Mesenchymal stem cell (in vitro differentiated cells and primary cell): ENCODE measurements around the gene SNRPD1.
"Not testable (repeated sequence)": the region's sequence is repeated elsewhere in the genome, so short reads cannot be mapped to it uniquely, and the experiment has no call there.

Source experiments
- DNase-seq: peaks from one replicate; pipeline ENCODE4 v3.0.0-alpha.2; 2013
- H2AFZ ChIP-seq: one replicate; pipeline ENCODE4 v1.6.1; 2013; ENCODE audit warnings: low read depth, mild to moderate bottlenecking, control low read depth, inconsistent platforms, low read length, moderate library complexity
- H2AK5ac ChIP-seq: 2 replicates; pipeline ENCODE4 v1.6.1; 2013; ENCODE audit warnings: low read length, moderate library complexity, mild to moderate bottlenecking, inconsistent platforms; ENCODE audit not compliant: severe bottlenecking
- H2BK120ac ChIP-seq: one replicate; pipeline ENCODE4 v1.6.1; 2013; ENCODE audit warnings: low read depth, mild to moderate bottlenecking, inconsistent platforms, low read length, moderate library complexity
- H2BK12ac ChIP-seq, 2 experiments: one replicate each; pipeline ENCODE4 v1.6.1; 2013; ENCODE audit warnings: inconsistent platforms in 2 of 2, low read length in 2 of 2, mild to moderate bottlenecking in 2 of 2, moderate library complexity in 2 of 2, control low read depth in 1 of 2
- H2BK15ac ChIP-seq: one replicate; pipeline ENCODE4 v1.6.1; 2013; ENCODE audit warnings: mild to moderate bottlenecking, low read depth, inconsistent platforms; ENCODE audit not compliant: poor library complexity, severe bottlenecking
- H2BK5ac ChIP-seq: 2 replicates; pipeline ENCODE4 v1.6.1; 2013; ENCODE audit warnings: low read depth, mild to moderate bottlenecking, low read length, control low read depth, inconsistent platforms; ENCODE audit not compliant: poor library complexity, severe bottlenecking
- H3K14ac ChIP-seq, 2 experiments: one replicate each; pipeline ENCODE4 v1.6.1; 2013; ENCODE audit warnings: inconsistent platforms in 2 of 2, low read length in 2 of 2, control low read depth in 1 of 2, mild to moderate bottlenecking in 1 of 2, moderate library complexity in 1 of 2
- H3K18ac ChIP-seq, 2 experiments: one replicate each; pipeline ENCODE4 v1.6.1; 2013; ENCODE audit warnings: inconsistent platforms in 2 of 2, low read length in 2 of 2, control low read depth in 1 of 2, low read depth in 1 of 2, mild to moderate bottlenecking in 1 of 2
- H3K23ac ChIP-seq, 2 experiments: one replicate each; pipeline ENCODE4 v1.6.1; 2013; ENCODE audit warnings: inconsistent platforms in 2 of 2, low read length in 2 of 2, mild to moderate bottlenecking in 2 of 2, moderate library complexity in 2 of 2, control low read depth in 1 of 2
- H3K27ac ChIP-seq: 2 replicates; pipeline ENCODE4 v1.5.1; 2013; ENCODE audit warnings: mild to moderate bottlenecking, moderate library complexity, low read length, control low read depth, inconsistent platforms; ENCODE audit not compliant: poor library complexity, severe bottlenecking
- H3K27me3 ChIP-seq, 2 experiments: 2 replicates each; pipeline versions ENCODE4 v1.6.1 to v1.7.0; 2013; ENCODE audit warnings: low read length in 2 of 2, mild to moderate bottlenecking in 2 of 2, moderate library complexity in 2 of 2, control low read depth in 1 of 2, inconsistent platforms in 1 of 2; ENCODE audit not compliant: control insufficient read depth in 1 of 2, insufficient read depth in 1 of 2
- H3K36me3 ChIP-seq, 2 experiments: 2 replicates each; pipeline versions ENCODE4 v1.6.1 to v1.7.0; 2013; ENCODE audit warnings: low read length in 2 of 2, control low read depth in 1 of 2, inconsistent platforms in 1 of 2, low read depth in 1 of 2, mild to moderate bottlenecking in 1 of 2; ENCODE audit not compliant: insufficient read depth in 2 of 2, control insufficient read depth in 1 of 2
- H3K4ac ChIP-seq, 2 experiments: one replicate each; pipeline ENCODE4 v1.6.1; 2013; ENCODE audit warnings: inconsistent platforms in 2 of 2, low read length in 2 of 2, mild to moderate bottlenecking in 2 of 2, moderate library complexity in 2 of 2, control low read depth in 1 of 2, low read depth in 1 of 2
- H3K4me1 ChIP-seq: 2 replicates; pipeline ENCODE4 v1.6.1; 2013; ENCODE audit warnings: low read depth, low read length, control low read depth; ENCODE audit not compliant: control insufficient read depth, insufficient read depth
- H3K4me2 ChIP-seq: 2 replicates; pipeline ENCODE4 v1.6.1; 2013; ENCODE audit warnings: low read length, mild to moderate bottlenecking, inconsistent platforms; ENCODE audit not compliant: poor library complexity, severe bottlenecking
- H3K4me3 ChIP-seq, 2 experiments: 2 replicates each; pipeline versions ENCODE4 v1.5.1 to v1.7.0; 2013; ENCODE audit warnings: low read length in 2 of 2, mild to moderate bottlenecking in 2 of 2, control low read depth in 1 of 2, low read depth in 1 of 2; ENCODE audit not compliant: insufficient read depth in 1 of 2
- H3K79me1 ChIP-seq: replicated peaks from 2 replicates; pipeline ENCODE4 v1.6.1; 2013; ENCODE audit warnings: mild to moderate bottlenecking, control low read depth, low read length, inconsistent platforms; ENCODE audit not compliant: poor library complexity, severe bottlenecking
- H3K9ac ChIP-seq: 2 replicates; pipeline ENCODE4 v1.7.0; 2013; ENCODE audit warnings: mild to moderate bottlenecking, low read length, moderate library complexity
- H3K9me3 ChIP-seq: 2 replicates; pipeline ENCODE4 v1.7.0; 2013; ENCODE audit warnings: mild to moderate bottlenecking, low read length; ENCODE audit not compliant: control insufficient read depth
- H4K8ac ChIP-seq: one replicate; pipeline ENCODE4 v1.6.1; 2013; ENCODE audit warnings: inconsistent platforms, mild to moderate bottlenecking, low read length, moderate library complexity
- H4K91ac ChIP-seq: one replicate; pipeline ENCODE4 v1.6.1; 2013; ENCODE audit warnings: mild to moderate bottlenecking, low read length, inconsistent platforms
- WGBS: methylation state at CpG from one replicate; pipeline ENCODE4 v1.1.7; 2013; ENCODE audit warnings: mixed read lengths; 5-methylcytosine and 5-hydroxymethylcytosine counted together

The SNRPD1 gene

DNA sequence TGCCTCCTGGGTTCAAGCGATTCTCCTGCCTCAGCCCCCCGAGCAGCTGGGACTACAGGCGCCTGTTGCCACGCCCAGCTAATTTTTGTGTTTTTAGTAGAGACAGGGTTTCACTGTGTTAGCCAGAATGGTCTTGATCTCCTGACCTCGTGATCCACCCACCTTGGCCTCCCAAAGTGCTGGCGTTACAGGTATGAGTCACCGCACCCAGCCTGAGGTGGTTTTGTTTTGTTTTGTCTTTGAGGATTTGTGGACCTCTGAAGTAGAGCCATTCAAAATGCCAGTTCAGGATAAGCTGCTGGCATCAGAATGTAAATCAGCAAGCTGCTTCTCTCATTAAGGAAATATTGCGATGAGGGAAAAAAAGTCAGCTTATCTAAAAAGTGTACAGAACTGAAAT lies 63.2 kb downstream of the SNRPD1 start:
- H3K9ac ChIP-seq, H3K4ac ChIP-seq, H3K27me3 ChIP-seq, H4K8ac ChIP-seq, H2BK120ac ChIP-seq, H2AFZ ChIP-seq, H3K14ac ChIP-seq, H3K9me3 ChIP-seq, H2BK5ac ChIP-seq, H3K27ac ChIP-seq, H3K36me3 ChIP-seq, DNase-seq, H2BK12ac ChIP-seq, H3K4me2 ChIP-seq, H2BK15ac ChIP-seq, H3K18ac ChIP-seq, H2AK5ac ChIP-seq, H3K23ac ChIP-seq, H3K79me1 ChIP-seq, H3K4me3 ChIP-seq, H4K91ac ChIP-seq, H3K4me1 ChIP-seq: not testable (repeated sequence)
- 90% methylated on average over 8 of the region's 8 CpGs for WGBS

DNA sequence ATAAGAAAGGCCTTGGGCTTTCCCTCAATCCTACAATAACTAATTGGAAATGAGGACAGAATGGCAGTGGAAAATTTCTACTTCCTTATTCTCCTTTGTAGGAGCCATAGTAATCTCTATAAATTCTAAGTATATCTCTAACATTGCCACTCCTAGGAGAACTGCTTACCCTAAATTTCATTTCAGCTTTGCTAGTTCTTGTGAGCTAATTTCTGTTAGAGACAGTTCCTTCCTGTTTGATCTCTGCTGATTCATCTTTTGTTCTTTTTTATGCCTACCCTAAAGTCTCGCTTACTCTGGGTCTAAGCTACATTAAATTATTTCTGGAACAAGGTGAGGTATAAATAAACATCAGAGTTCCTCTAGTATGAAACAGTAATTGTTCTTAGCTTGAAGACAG lies 66.7 kb downstream of the SNRPD1 start:
- Histone ChIP-seq H2BK12ac (no peak overlapping the region), H4K91ac (no peak overlapping the region), H2AFZ (no peak overlapping the region)

GRCh38 chr18:21680161-21680560 lies 68.0 kb downstream of the SNRPD1 start:
- no peak overlapping the region for H2AFZ ChIP-seq
- WGBS, result 95% methylated on average over 4 of the region's 6 CpGs
- peaks cover 1% of the 10 kb centered on the region for H3K4me1 ChIP-seq
- H2BK120ac ChIP-seq, result no peak overlapping the region
- H3K4me2 ChIP-seq, result no peak overlapping the region
- H3K14ac ChIP-seq, result no peak overlapping the region
- peaks cover 2% of the 10 kb centered on the region for H3K79me1 ChIP-seq
- H3K27me3 ChIP-seq, result no peaks in the 10 kb centered on the region
- H3K27ac ChIP-seq, result no peak overlapping the region
- H3K23ac ChIP-seq, result no peak overlapping the region
- no peak overlapping the region for H4K91ac ChIP-seq
- H2BK12ac ChIP-seq, result no peak overlapping the region
- no peaks in the 10 kb centered on the region for H3K36me3 ChIP-seq
- H2AK5ac ChIP-seq, result no peak overlapping the region
- no peaks in the 10 kb centered on the region for H3K9me3 ChIP-seq
- no peak overlapping the region for H4K8ac ChIP-seq
- H3K4me3 ChIP-seq, result no peak overlapping the region
- H2BK5ac ChIP-seq, result no peak overlapping the region
- H2BK15ac ChIP-seq, result no peak overlapping the region
- no peak overlapping the region for H3K4ac ChIP-seq
- DNase-seq, result no peak
- H3K9ac ChIP-seq, result no peak overlapping the region
- no peak overlapping the region for H3K18ac ChIP-seq

More for the DNA sequence above, 66.7 kb downstream of the SNRPD1 start:
- Histone ChIP-seq H3K14ac (no peak overlapping the region), H2BK120ac (no peak overlapping the region), H3K23ac (no peak overlapping the region), H3K4me2 (no peak overlapping the region), H2BK5ac (no peak overlapping the region), H4K8ac (no peak overlapping the region), H2BK15ac (no peak overlapping the region), H3K27ac (no peak overlapping the region), H3K79me1 (peaks cover 2% of the 10 kb centered on the region), H3K36me3 (no peaks in the 10 kb centered on the region), H3K4me1 (peaks cover 1% of the 10 kb centered on the region), H3K18ac (no peak overlapping the region), H3K27me3 (no peaks in the 10 kb centered on the region), H3K4ac (no peak overlapping the region), H3K9me3 (no peaks in the 10 kb centered on the region), H3K4me3 (no peak overlapping the region), H2AK5ac (no peak overlapping the region), H3K9ac (no peak overlapping the region)
- no peak for DNase-seq
- no CpG with 5 or more reads among the region's 1 CpG for WGBS

- H2BK5ac ChIP-seq, result no peak overlapping the region
- H3K27me3 ChIP-seq, result no peaks in the 10 kb centered on the region
- no peaks in the 10 kb centered on the region for H3K79me1 ChIP-seq
- H3K27ac ChIP-seq, result no peak overlapping the region
- H2BK120ac ChIP-seq, result no peak overlapping the region
- no peak overlapping the region for H3K14ac ChIP-seq
- peak overlapping the region in 1 of 2 experiments; percentile 70 for H3K4me3 ChIP-seq
- H3K9ac ChIP-seq, result peak overlapping the region; percentile 77
- peak overlapping the region in 1 of 2 experiments; percentile 49 for H3K18ac ChIP-seq
- no peak overlapping the region for H3K23ac ChIP-seq
- H2BK15ac ChIP-seq, result no peak overlapping the region
- H4K8ac ChIP-seq, result no peak overlapping the region
- H2AK5ac ChIP-seq, result no peak overlapping the region
- DNase-seq, result peak; percentile 92
- no peak overlapping the region for H3K4me2 ChIP-seq
- H4K91ac ChIP-seq, result no peak overlapping the region
- no peak overlapping the region for H3K4ac ChIP-seq
- WGBS, result 42% methylated on average over 8 of the region's 11 CpGs
- no peaks in the 10 kb centered on the region for H3K9me3 ChIP-seq
- no peak overlapping the region for H2BK12ac ChIP-seq
- H2AFZ ChIP-seq, result peak overlapping the region; percentile 14
- H3K36me3 ChIP-seq, result no peaks in the 10 kb centered on the region
- H3K4me1 ChIP-seq, result peaks cover 3% of the 10 kb centered on the region
These were observed 70.4 kb downstream of the SNRPD1 start for GRCh38 chr18:21682371-21683051.
